AG10803 (cell line): ENCODE measurements around the gene TBC1D23.
A peak's percentile ranks its signal among the peaks of the same experiment; 100 is the strongest.

ENCODE experiments used
- DNase-seq: peaks from one replicate; pipeline ENCODE4 v3.0.0; 2010; ENCODE audit warnings: low read depth
- H3K4me3 ChIP-seq: 2 replicates; pipeline ENCODE4 v1.5.1; 2011; ENCODE audit warnings: mild to moderate bottlenecking, low read length, control low read depth
- CTCF ChIP-seq: conservative IDR thresholded peaks from 2 replicates; pipeline ENCODE4 v1.5.1; 2011; ENCODE audit warnings: mild to moderate bottlenecking, low read length, control low read depth, inconsistent platforms

The TBC1D23 gene

GRCh38 chr3:100244264-100244663 is 16.5 kb upstream of the TBC1D23 start:
- H3K4me3 ChIP-seq = no peak overlapping the region
- TF ChIP-seq CTCF = no peak
- DNase-seq = no peak

GRCh38 chr3:100245136-100245535 is 15.7 kb upstream of the TBC1D23 start:
- DNase-seq = peak; percentile 57
- H3K4me3 ChIP-seq = no peak overlapping the region
- TF ChIP-seq CTCF = no peak

- TF ChIP-seq CTCF = no peak
- DNase-seq = no peak
- no peak overlapping the region for H3K4me3 ChIP-seq
These were observed 14.9 kb upstream of the TBC1D23 start for GRCh38 chr3:100245927-100246326.

GRCh38 chr3:100246999-100247398 is 13.8 kb upstream of the TBC1D23 start:
- TF ChIP-seq CTCF = no peak
- no peak for DNase-seq
- no peak overlapping the region for H3K4me3 ChIP-seq

GRCh38 chr3:100252001-100252400 is 8.8 kb upstream of the TBC1D23 start:
- no peak for DNase-seq
- TF ChIP-seq CTCF = no peak
- H3K4me3 ChIP-seq = no peak overlapping the region

GRCh38 chr3:100254168-100254777 is 6.5 kb upstream of the TBC1D23 start:
- peak; percentile 71 for DNase-seq
- peak; percentile 83 for TF ChIP-seq CTCF

GRCh38 chr3:100256731-100257151 is 4.1 kb upstream of the TBC1D23 start:
- TF ChIP-seq CTCF = no peak
- peak; percentile 69 for DNase-seq
- no peak overlapping the region for H3K4me3 ChIP-seq

More at GRCh38 chr3:100254168-100254777, 6.5 kb upstream of the TBC1D23 start:
- no peak overlapping the region for H3K4me3 ChIP-seq
